ENCODE measurements around the gene ZNF23.

Gene ZNF23

DNA sequence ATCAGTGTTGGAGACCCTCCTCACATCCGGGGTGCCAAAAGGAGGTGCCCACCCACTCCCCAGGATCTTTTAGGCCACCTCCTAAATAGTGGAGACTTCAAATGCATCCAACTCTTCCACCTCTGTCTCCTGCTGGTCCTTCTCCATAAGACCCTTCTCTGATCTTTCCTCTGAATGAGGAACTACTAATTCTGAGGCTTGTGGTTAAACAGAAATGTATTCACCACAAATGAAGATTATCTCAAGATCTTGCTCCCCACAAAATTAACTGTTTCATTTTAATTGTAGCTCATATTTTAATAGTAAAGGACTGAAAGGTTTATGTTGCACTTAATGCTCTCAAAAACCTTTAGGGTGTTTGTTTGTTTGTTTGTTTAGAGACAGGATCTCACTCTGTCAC lies 54.3 kb downstream of the ZNF23 start:
- H3K27me3 ChIP-seq, result peaks cover 45% of the 10 kb centered on the region
- H3K36me3 ChIP-seq, result no peaks in the 10 kb centered on the region
- no peaks in the 10 kb centered on the region for H3K4me1 ChIP-seq
- H3K4me3 ChIP-seq (ENCODE audit: low read depth, low read length), result no peak overlapping the region
- H3K9me3 ChIP-seq, result no peaks in the 10 kb centered on the region
- TF ChIP-seq, protein P1, sequence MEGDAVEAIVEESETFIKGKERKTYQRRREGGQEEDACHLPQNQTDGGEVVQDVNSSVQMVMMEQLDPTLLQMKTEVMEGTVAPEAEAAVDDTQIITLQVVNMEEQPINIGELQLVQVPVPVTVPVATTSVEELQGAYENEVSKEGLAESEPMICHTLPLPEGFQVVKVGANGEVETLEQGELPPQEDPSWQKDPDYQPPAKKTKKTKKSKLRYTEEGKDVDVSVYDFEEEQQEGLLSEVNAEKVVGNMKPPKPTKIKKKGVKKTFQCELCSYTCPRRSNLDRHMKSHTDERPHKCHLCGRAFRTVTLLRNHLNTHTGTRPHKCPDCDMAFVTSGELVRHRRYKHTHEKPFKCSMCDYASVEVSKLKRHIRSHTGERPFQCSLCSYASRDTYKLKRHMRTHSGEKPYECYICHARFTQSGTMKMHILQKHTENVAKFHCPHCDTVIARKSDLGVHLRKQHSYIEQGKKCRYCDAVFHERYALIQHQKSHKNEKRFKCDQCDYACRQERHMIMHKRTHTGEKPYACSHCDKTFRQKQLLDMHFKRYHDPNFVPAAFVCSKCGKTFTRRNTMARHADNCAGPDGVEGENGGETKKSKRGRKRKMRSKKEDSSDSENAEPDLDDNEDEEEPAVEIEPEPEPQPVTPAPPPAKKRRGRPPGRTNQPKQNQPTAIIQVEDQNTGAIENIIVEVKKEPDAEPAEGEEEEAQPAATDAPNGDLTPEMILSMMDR (IDR thresholded peaks at IDR 0.05; ENCODE audit: low read depth, low read length), result no peak
- no peak for DNase-seq

DNA sequence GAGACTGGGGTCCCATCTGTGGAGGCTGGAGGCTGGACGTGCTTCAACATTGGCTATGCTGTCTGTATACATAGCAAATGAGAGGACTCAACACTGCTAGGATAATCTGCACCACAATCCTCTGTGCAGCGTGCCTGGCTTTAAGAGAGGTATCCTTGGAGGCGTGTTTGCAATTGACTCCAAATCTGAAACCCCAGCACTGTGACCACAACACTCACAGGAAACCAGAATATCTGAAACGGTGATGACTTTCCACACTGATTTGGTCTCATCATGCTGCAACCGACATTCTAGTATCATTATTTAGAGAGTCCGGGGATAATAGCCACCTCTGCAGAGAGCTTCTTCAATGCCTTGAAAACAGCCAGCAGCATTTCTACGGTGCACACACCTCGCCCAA lies 55.3 kb downstream of the ZNF23 start:
- Histone ChIP-seq H3K4me1 (no peaks in the 10 kb centered on the region), H3K9me3 (no peaks in the 10 kb centered on the region), H3K36me3 (no peaks in the 10 kb centered on the region), H3K27me3 (peaks cover 48% of the 10 kb centered on the region), H3K4me3 (ENCODE audit: low read depth, low read length) (no peak overlapping the region)
- TF ChIP-seq, protein P1 (IDR thresholded peaks at IDR 0.05; ENCODE audit: low read depth, low read length), result no peak
- no peak for DNase-seq

DNA sequence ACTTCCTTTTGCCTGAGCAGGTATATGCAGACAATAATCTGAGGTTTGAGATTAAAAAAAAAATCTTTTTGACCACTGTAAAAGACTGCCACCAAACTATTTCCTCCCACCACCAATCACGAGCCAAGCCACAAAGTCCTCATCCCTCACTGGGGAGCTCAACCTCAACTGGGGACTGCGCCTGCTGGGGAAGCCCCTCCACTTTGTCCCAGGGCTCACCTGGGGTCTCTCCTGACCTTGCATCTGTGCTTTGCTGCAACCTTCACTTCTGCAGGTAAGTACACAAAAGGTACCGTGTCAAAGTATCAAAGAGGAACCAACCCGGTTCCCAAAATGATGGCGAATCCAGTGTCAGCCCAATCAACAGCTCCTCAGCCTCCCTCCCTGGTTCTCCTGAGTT lies 55.7 kb downstream of the ZNF23 start:
- H3K27me3 ChIP-seq, result peaks cover 51% of the 10 kb centered on the region
- H3K4me3 ChIP-seq (ENCODE audit: low read depth, low read length), result no peak overlapping the region
- no peaks in the 10 kb centered on the region for H3K9me3 ChIP-seq
- no peaks in the 10 kb centered on the region for H3K4me1 ChIP-seq
- TF ChIP-seq, protein P1 (IDR thresholded peaks at IDR 0.05; ENCODE audit: low read depth, low read length), result no peak
- H3K36me3 ChIP-seq, result no peaks in the 10 kb centered on the region
- DNase-seq, result no peak

DNA sequence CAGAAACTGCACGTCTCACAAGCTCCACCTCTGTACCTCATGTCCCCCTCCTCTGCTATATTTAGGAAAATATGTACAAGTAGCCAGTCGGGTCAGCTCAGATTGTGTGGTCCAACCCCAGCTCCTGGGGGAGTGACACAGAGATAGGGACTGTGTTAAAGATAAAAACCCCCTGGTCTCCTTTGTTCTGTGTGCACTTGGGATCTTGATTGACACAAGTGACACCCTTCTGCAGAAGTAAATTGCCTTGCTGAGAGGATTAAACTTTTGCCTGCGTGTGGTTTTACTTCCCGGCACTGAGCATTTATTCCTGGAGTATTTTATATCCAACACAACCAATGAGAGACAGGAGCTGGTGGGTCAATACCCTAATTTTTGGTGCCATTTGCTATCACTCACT lies 57.7 kb downstream of the ZNF23 start:
- TF ChIP-seq, protein P1 (IDR thresholded peaks at IDR 0.05; ENCODE audit: low read depth, low read length), result no peak
- no peak for DNase-seq
- Histone ChIP-seq H3K9me3 (no peaks in the 10 kb centered on the region), H3K4me3 (ENCODE audit: low read depth, low read length) (no peak overlapping the region), H3K36me3 (no peaks in the 10 kb centered on the region), H3K27me3 (peaks cover 52% of the 10 kb centered on the region), H3K4me1 (no peaks in the 10 kb centered on the region)

DNA sequence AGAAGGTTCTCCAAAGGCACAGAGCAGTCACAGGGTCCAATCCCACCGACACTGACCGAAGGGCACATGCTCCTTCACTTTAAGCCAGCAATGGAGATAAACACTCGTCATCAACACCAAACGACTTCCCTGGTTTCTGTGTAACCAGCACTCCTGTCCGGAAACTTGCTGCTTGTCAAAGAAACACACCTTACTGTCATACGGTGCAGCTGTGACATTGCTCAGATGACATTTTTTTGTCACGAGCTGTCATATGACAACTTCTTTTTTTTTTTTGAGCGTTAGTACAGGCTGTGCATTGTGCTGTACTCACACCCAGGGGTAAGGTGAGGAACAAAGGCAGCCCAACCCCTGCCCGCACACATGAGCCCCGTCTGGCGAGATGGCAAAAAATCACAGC lies 59.4 kb downstream of the ZNF23 start:
- no peaks in the 10 kb centered on the region for H3K4me1 ChIP-seq
- no peak overlapping the region for H3K4me3 ChIP-seq (ENCODE audit: low read depth, low read length)
- no peaks in the 10 kb centered on the region for H3K9me3 ChIP-seq
- peaks cover 44% of the 10 kb centered on the region for H3K27me3 ChIP-seq
- TF ChIP-seq, protein P1 (IDR thresholded peaks at IDR 0.05; ENCODE audit: low read depth, low read length), result no peak
- no peak for DNase-seq
- no peaks in the 10 kb centered on the region for H3K36me3 ChIP-seq

DNA sequence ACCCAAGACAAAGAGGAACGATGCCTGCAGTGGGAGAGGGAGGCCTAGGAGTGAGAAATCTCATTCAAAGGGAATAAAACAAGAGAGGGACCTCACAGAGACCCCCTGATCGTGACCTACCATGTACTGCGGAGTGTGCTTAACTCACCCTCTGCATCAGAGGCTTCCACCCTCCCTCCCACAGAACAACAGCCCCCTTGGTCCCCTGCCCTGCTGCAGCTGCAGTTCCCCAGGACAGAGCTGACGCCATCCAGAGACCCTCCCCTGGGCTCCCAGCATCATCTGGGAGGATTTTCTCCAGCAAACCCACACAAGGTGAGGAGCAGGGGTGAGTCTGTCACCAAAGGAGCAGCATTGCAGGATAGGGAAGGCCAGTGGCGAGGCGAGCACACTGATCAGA lies 60.0 kb downstream of the ZNF23 start:
- no peak for DNase-seq
- H3K36me3 ChIP-seq, result no peaks in the 10 kb centered on the region
- no peaks in the 10 kb centered on the region for H3K9me3 ChIP-seq
- TF ChIP-seq, protein P1 (IDR thresholded peaks at IDR 0.05; ENCODE audit: low read depth, low read length), result no peak
- H3K4me3 ChIP-seq (ENCODE audit: low read depth, low read length), result no peak overlapping the region
- H3K4me1 ChIP-seq, result no peaks in the 10 kb centered on the region
- peaks cover 37% of the 10 kb centered on the region for H3K27me3 ChIP-seq
